ENCODE measurements around the gene SCIMP. TPM values are rescaled to one million over a fixed set of nuclear protein-coding genes. Genes with fewer than 3 reads are reported as not detected.

Gene SCIMP
- total and polyA plus RNA-seq, 2 of the 13 experiments (the other 11 are each of a cell fraction or from before 2014, with no cell fraction given): not detected

DNA sequence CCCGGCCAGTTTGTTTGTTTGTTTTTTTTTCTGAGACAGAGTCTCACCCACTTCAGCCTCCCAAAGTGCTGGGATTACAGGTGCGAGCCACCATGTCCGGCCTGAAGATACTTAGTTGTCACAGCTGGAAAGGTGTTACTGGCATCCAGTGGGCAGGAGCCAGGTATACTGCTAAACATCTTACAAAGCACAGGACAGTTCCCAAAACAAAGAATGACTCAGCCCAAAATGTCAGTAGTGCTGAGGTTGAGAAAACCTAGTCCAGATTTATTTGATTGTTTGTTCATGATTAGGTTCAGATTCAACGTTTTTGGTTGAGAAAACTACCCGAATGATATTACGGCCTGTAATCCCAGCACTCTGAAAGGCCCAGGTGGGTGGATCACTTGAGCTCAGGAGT is 28.8 kb upstream of the SCIMP start:
- intact Hi-C loops (cut with micrococcal nuclease; ENCODE audit: unreplicated experiment): no loop called here
- H2AFZ ChIP-seq (ENCODE audit: low read length): no peak overlapping the region
- TF ChIP-seq NFIB (CRISPR knock-in tag; IDR thresholded peaks at IDR 0.05; ENCODE audit: borderline replicate concordance) (no peak), MLXIP (CRISPR knock-in tag; IDR thresholded peaks at IDR 0.05; ENCODE audit: borderline replicate concordance) (no peak), ZNF567 (CRISPR knock-in tag; IDR thresholded peaks at IDR 0.05; ENCODE audit: borderline replicate concordance) (no peak), NFE2L2 (IDR thresholded peaks at IDR 0.05; ENCODE audit: low read length) (no peak), DNMT3B (CRISPR knock-in tag; conservative IDR thresholded peaks at IDR 0.05) (no peak), GLI4 (CRISPR knock-in tag; IDR thresholded peaks at IDR 0.05; ENCODE audit: borderline replicate concordance) (no peak), ZNF3 (CRISPR knock-in tag; IDR thresholded peaks at IDR 0.05) (no peak), IKZF1 (IDR thresholded peaks at IDR 0.05) (no peak), TGIF2 (CRISPR knock-in tag; IDR thresholded peaks at IDR 0.05) (no peak), PCBP2 (optimal IDR thresholded peaks at IDR 0.05; ENCODE audit: low read depth, low read length, poor library complexity, severe bottlenecking) (no peak), TCF7L2 (IDR thresholded peaks at IDR 0.05; ENCODE audit: low read depth, low read length) (no peak), EEA1 (CRISPR knock-in tag; IDR thresholded peaks at IDR 0.05; ENCODE audit: borderline replicate concordance) (no peak)
- TF ChIP-seq, protein P1, sequence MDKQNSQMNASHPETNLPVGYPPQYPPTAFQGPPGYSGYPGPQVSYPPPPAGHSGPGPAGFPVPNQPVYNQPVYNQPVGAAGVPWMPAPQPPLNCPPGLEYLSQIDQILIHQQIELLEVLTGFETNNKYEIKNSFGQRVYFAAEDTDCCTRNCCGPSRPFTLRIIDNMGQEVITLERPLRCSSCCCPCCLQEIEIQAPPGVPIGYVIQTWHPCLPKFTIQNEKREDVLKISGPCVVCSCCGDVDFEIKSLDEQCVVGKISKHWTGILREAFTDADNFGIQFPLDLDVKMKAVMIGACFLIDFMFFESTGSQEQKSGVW (CRISPR knock-in tag; IDR thresholded peaks at IDR 0.05; ENCODE audit: borderline replicate concordance): no peak
- ChIA-PET CTCF (ENCODE audit: low intra/inter-chr PET ratio, low total read pairs) (no interaction called here), POLR2A (no interaction called here)
- no peak overlapping the region for H3K9ac ChIP-seq (ENCODE audit: insufficient read depth, low read depth, low read length)
- no peak overlapping the region for H3K4me2 ChIP-seq (ENCODE audit: low read depth, low read length)
- in situ Hi-C loops (cut with HindIII; ENCODE audit: extremely low pct_ligation_motif_present, low pct_unique_long_range_greater_than_20kb): no loop called here
- no peak overlapping the region for H3K27ac ChIP-seq (ENCODE audit: extremely low read length, insufficient read depth, low read length)
- H3K79me2 ChIP-seq (ENCODE audit: insufficient read depth, low read length): no peaks in the 10 kb centered on the region
- 65% methylated on average over 6 of the region's 6 CpGs for WGBS (ENCODE audit: low lambda C conversion rate)
- peaks cover 31% of the 10 kb centered on the region for H3K4me1 ChIP-seq (ENCODE audit: insufficient read depth, low read length)
- DNase-seq (ENCODE audit: low spot score) (no peak), ATAC-seq (no peak), FAIRE-seq (no peak)
- H3K36me3 ChIP-seq (replicated peaks in 1 of 2; ENCODE audit: control insufficient read depth in 1 of 2, insufficient read depth in 2 of 2, low read length in 2 of 2): no peaks in the 10 kb centered on the region
- H3K27me3 ChIP-seq (ENCODE audit: control insufficient read depth in 1 of 2, insufficient read depth in 2 of 2, low read length in 2 of 2): no peaks in the 10 kb centered on the region; a peak in 1 of 5 replicates
- H3K4me3 ChIP-seq (replicated peaks in 1 of 3; ENCODE audit: insufficient read depth in 1 of 3, low read depth in 2 of 3, low read length in 3 of 3): no peak overlapping the region
- no peaks in the 10 kb centered on the region for H3K9me3 ChIP-seq (ENCODE audit: low read length)
- no peaks in the 10 kb centered on the region; the same call in 1 of the 2 replicates for H4K20me1 ChIP-seq (ENCODE audit: insufficient read depth, low read length)
- BruUV-seq (replicated peaks): no TSS peak
